K562 (cell line): ENCODE results near the gene SLC9A2.

Source experiments
- CREM ChIP-seq: IDR thresholded peaks from 2 replicates; pipeline ENCODE4 v1.6.1; 2014; ENCODE audit warnings: antibody characterized with exemption, low read depth
- TF ChIP-seq, protein P1 (sequence below): IDR thresholded peaks from 2 replicates; pipeline ENCODE4 v1.6.1; 2011; ENCODE audit warnings: borderline replicate concordance, low read depth, mild to moderate bottlenecking, moderate library complexity, low read length; ENCODE audit not compliant: insufficient read depth, poor library complexity, severe bottlenecking
- TF ChIP-seq, protein P2 (sequence below): fragments of 450-650 bp; conservative IDR thresholded peaks from 2 replicates; pipeline ENCODE4 v1.6.1; 2016; ENCODE audit warnings: missing genetic modification characterization, low read depth, mild to moderate bottlenecking, missing compliant biosample characterization, moderate library complexity

DNA sequence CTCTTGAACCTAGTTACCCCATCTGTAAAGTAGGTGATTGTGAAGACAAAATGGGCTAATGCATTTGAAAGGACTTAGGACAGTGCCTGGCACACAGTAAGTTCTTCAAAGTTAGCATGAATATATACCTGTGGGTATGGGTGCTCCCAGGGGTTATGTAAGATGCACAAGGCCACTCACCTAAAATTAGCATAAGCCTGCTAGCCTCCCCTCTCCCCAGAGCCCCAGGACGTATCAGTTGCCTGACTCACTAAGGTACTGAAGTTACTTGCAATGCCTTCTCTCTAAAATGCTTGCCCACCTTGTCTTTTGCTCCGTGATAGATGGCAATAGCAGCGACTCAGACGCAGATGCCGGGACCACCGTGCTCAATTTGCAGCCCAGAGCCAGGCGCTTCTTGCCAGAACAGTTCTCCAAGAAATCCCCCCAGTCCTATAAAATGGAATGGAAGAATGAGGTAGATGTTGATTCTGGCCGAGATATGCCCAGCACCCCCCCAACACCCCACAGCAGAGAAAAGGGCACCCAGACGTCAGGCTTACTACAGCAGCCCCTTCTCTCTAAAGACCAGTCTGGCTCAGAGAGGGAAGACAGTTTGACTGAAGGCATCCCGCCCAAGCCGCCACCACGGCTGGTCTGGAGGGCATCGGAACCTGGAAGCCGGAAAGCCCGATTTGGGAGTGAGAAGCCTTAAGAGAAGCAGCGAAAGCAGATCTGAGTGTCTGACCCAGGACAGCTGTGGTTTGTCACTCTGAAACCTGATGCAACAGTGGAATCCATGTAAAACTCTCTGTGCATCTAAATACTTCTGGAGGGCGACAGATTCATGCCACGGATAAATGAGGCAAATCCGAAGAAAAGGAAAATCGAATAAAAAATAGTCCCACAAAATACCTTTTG, 88.7 kb downstream of the SLC9A2 start:
- TF ChIP-seq, protein P1, sequence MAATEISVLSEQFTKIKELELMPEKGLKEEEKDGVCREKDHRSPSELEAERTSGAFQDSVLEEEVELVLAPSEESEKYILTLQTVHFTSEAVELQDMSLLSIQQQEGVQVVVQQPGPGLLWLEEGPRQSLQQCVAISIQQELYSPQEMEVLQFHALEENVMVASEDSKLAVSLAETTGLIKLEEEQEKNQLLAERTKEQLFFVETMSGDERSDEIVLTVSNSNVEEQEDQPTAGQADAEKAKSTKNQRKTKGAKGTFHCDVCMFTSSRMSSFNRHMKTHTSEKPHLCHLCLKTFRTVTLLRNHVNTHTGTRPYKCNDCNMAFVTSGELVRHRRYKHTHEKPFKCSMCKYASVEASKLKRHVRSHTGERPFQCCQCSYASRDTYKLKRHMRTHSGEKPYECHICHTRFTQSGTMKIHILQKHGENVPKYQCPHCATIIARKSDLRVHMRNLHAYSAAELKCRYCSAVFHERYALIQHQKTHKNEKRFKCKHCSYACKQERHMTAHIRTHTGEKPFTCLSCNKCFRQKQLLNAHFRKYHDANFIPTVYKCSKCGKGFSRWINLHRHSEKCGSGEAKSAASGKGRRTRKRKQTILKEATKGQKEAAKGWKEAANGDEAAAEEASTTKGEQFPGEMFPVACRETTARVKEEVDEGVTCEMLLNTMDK: no peak
- no peak for TF ChIP-seq CREM
- TF ChIP-seq, protein P2, sequence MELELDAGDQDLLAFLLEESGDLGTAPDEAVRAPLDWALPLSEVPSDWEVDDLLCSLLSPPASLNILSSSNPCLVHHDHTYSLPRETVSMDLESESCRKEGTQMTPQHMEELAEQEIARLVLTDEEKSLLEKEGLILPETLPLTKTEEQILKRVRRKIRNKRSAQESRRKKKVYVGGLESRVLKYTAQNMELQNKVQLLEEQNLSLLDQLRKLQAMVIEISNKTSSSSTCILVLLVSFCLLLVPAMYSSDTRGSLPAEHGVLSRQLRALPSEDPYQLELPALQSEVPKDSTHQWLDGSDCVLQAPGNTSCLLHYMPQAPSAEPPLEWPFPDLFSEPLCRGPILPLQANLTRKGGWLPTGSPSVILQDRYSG: no peak
